B cell (primary cell): ENCODE results near the gene ZNF438. TPM values are rescaled to one million over a fixed set of nuclear protein-coding genes. Genes with fewer than 3 reads are reported as not detected.

Experiments used
- ATAC-seq: fragments of 200-7000 bp; cut with Tn5 transposase; one replicate; pipeline ENCODE4 v1.10.0; 2021; ENCODE audit warnings: low read depth, mild to moderate bottlenecking, moderate number of reproducible peaks, moderate library complexity
- CTCF ChIA-PET: fragments of 350-600 bp; sonication (Branson Sonifier 250); formaldehyde crosslinking; loops from one replicate; lab custom pipeline; 2021; ENCODE audit warnings: antibody characterized with exemption, inconsistent platforms; lab: Charles Lee
- POLR2A ChIA-PET: fragments of 350-600 bp; sonication (Branson Sonifier 250); formaldehyde crosslinking; loops from one replicate; lab custom pipeline; 2021; ENCODE audit warnings: antibody characterized with exemption; lab: Charles Lee
- DNase-seq: peaks from one replicate; pipeline ENCODE4 v3.0.0; 2013
- H2AFZ ChIP-seq: 2 replicates; pipeline ENCODE4 v1.6.1; 2012; ENCODE audit warnings: mild to moderate bottlenecking, low read depth, low read length; ENCODE audit not compliant: insufficient read depth, poor library complexity, severe bottlenecking
- H3K27ac ChIP-seq, 2 donors: 1 replicate in 1 of 2; 2 replicates in 1 of 2; pipeline ENCODE4 v1.5.1; 2012 to 2013; ENCODE audit warnings: low read length in 2 of 2, mild to moderate bottlenecking in 2 of 2, moderate library complexity in 1 of 2
- H3K27me3 ChIP-seq, 4 experiments: fragments of 200-600 bp in 1 of 4; sonication (generic) in 1 of 4; replicated peaks in 1 of 4; 1 replicate in 2 of 4; 2 replicates in 2 of 4; pipeline versions ENCODE4 v1.6.1 to v1.7.0; 2013 to 2016; ENCODE audit warnings: low read length in 3 of 4, mild to moderate bottlenecking in 2 of 4, mixed read lengths in 1 of 4, moderate library complexity in 1 of 4; ENCODE audit not compliant: insufficient read depth in 4 of 4, control insufficient read depth in 3 of 4; ENCODE audit errors: control extremely low read depth in 1 of 4
- H3K36me3 ChIP-seq, 2 experiments: replicated peaks in 1 of 2; 1 replicate in 1 of 2; 2 replicates in 1 of 2; pipeline versions ENCODE4 v1.6.1 to v1.7.1; 2013; ENCODE audit warnings: low read length in 1 of 2; ENCODE audit not compliant: insufficient read depth in 2 of 2, control insufficient read depth in 1 of 2; ENCODE audit errors: control extremely low read depth in 1 of 2, extremely low read depth in 1 of 2
- H3K4me1 ChIP-seq, 2 donors: fragments of 200-600 bp in 1 of 2; sonication (generic) in 1 of 2; 1 replicate in 1 of 2; 2 replicates in 1 of 2; pipeline versions ENCODE4 v1.5.1 to v1.6.1; 2013 to 2017; ENCODE audit warnings: low read length in 2 of 2; ENCODE audit not compliant: control insufficient read depth in 2 of 2, insufficient read depth in 2 of 2
- H3K4me2 ChIP-seq: replicated peaks from 2 replicates; pipeline ENCODE3; 2012; ENCODE audit warnings: mild to moderate bottlenecking, low read depth, low read length; ENCODE audit not compliant: poor library complexity, severe bottlenecking
- H3K4me3 ChIP-seq, 5 experiments: fragments of 200-600 bp in 1 of 5; sonication (generic) in 1 of 5; 1 replicate in 3 of 5; 2 replicates in 2 of 5; pipeline versions ENCODE4 v1.5.1 to v1.7.0; 2011 to 2016; ENCODE audit warnings: low read length in 4 of 5, mild to moderate bottlenecking in 4 of 5, low read depth in 2 of 5, control low read depth in 1 of 5, moderate library complexity in 1 of 5; ENCODE audit not compliant: insufficient read depth in 1 of 5; ENCODE audit errors: control extremely low read depth in 1 of 5, extremely low read depth in 1 of 5
- H3K79me2 ChIP-seq: fragments of 200-600 bp; sonication (generic); one replicate; pipeline ENCODE4 v1.6.0; 2016; ENCODE audit warnings: low read length; ENCODE audit not compliant: control insufficient read depth, insufficient read depth
- H3K9ac ChIP-seq: fragments of 200-600 bp; sonication (generic); 2 replicates; pipeline ENCODE4 v1.6.1; 2017; ENCODE audit warnings: mild to moderate bottlenecking, low read length, moderate library complexity
- H3K9me3 ChIP-seq, 3 donors: one replicate each; pipeline versions ENCODE4 v1.6.1 to v1.7.1; 2013; ENCODE audit warnings: low read length in 2 of 3; ENCODE audit not compliant: control insufficient read depth in 2 of 3, insufficient read depth in 1 of 3; ENCODE audit errors: control extremely low read depth in 1 of 3
- H4K20me1 ChIP-seq: 2 replicates; pipeline ENCODE4 v1.6.0; 2012; ENCODE audit warnings: mild to moderate bottlenecking, low read length; ENCODE audit not compliant: insufficient read depth, control insufficient read depth, poor library complexity, severe bottlenecking
- H3K27ac Mint-ChIP-seq: one replicate; pipeline ENCODE4 v1.8.0; 2021; ENCODE audit warnings: mixed read lengths
- H3K27me3 Mint-ChIP-seq: one replicate; pipeline ENCODE4 v1.8.0; 2021; ENCODE audit warnings: mixed read lengths
- H3K4me1 Mint-ChIP-seq: one replicate; pipeline ENCODE4 v1.8.0; 2021; ENCODE audit warnings: mixed read lengths
- H3K4me3 Mint-ChIP-seq: one replicate; pipeline ENCODE4 v1.8.0; 2021; ENCODE audit warnings: mixed read lengths
- H3K9me3 Mint-ChIP-seq: one replicate; pipeline ENCODE4 v1.8.0; 2022; ENCODE audit warnings: mixed read lengths; ENCODE audit not compliant: insufficient read depth
- CTCF ChIP-seq: fragments of 200-600 bp; IDR thresholded peaks from one replicate; pipeline ENCODE4 v1.8.0; 2022; ENCODE audit warnings: antibody characterized with exemption, mild to moderate bottlenecking
- EZH2 ChIP-seq: IDR thresholded peaks from 2 replicates; pipeline ENCODE4 v1.6.1; 2012; ENCODE audit warnings: borderline replicate concordance, low read depth, mild to moderate bottlenecking, moderate library complexity, low read length; ENCODE audit not compliant: insufficient read depth, poor library complexity, severe bottlenecking
- WGBS: methylation state at CpG from one replicate; pipeline ENCODE4 v1.1.5; 2013; ENCODE audit warnings: missing lambda C conversion rate; ENCODE audit not compliant: insufficient coverage; 5-methylcytosine and 5-hydroxymethylcytosine counted together
- intact Hi-C: fragments of 100-400 bp; cut with micrococcal nuclease; formaldehyde crosslinking; loops from one replicate; pipeline ENCODE4 v1.10.0; 2022
- polyA plus RNA-seq: library from polyadenylated mRNA; depleted of rRNA; stranded (reverse); fragments of >200 nt; gene quantifications from 2 replicates; pipeline ENCODE4 v1.2.3, GENCODE V29; 2012
- total RNA-seq, 2 donors: library from RNA; stranded (reverse); fragments of 120-200 nt in 1 of 2; gene quantifications; 1 replicate in 1 of 2; 2 replicates in 1 of 2; pipeline versions ENCODE4 v1.2.3 to v1.2.4, GENCODE V29; 2013 to 2022

Gene ZNF438
- total and polyA plus RNA-seq, 2 donors (not counting 1 experiment from before 2014, with no cell fraction given) = 2.0 to 3.7 TPM

GRCh38 chr10:30963992-30964930, 67.4 kb downstream of the ZNF438 start:
- no peaks in the 10 kb centered on the region for H3K9me3 Mint-ChIP-seq

More at GRCh38 chr10:30963992-30964930, 67.4 kb downstream of the ZNF438 start:
- peak overlapping the region in 1 of 2 donors; percentile 25 for H3K27ac ChIP-seq
- H3K79me2 ChIP-seq = no peaks in the 10 kb centered on the region
- H3K9ac ChIP-seq = no peak overlapping the region
- H3K4me1 Mint-ChIP-seq = peaks cover 12% of the 10 kb centered on the region
- ATAC-seq (no peak), DNase-seq (no peak)
- no peak overlapping the region for H3K4me2 ChIP-seq
- H3K4me3 ChIP-seq = no peak overlapping the region
- H4K20me1 ChIP-seq = no peaks in the 10 kb centered on the region
- 75% methylated on average over 2 of the region's 6 CpGs for WGBS
- H3K27me3 ChIP-seq = no peaks in the 10 kb centered on the region
- intact Hi-C loops = no loop called here
- peaks cover 0 to 12% of the 10 kb centered on the region in 2 donors for H3K4me1 ChIP-seq
- H3K9me3 ChIP-seq = peaks cover 0 to 1% (median 0%) of the 10 kb centered on the region in 3 donors
- no peaks in the 10 kb centered on the region for H3K27me3 Mint-ChIP-seq
- no peak overlapping the region for H2AFZ ChIP-seq
- ChIA-PET POLR2A (no interaction called here), CTCF (no interaction called here)
- TF ChIP-seq CTCF (no peak), EZH2 (no peak)
- no peak overlapping the region for H3K27ac Mint-ChIP-seq
- H3K36me3 ChIP-seq = no peaks in the 10 kb centered on the region
- no peak overlapping the region for H3K4me3 Mint-ChIP-seq
